Neural progenitor cell (in vitro differentiated cells): ENCODE measurements around the gene TAS2R14. TPM values are rescaled to one million over a fixed set of nuclear protein-coding genes. Genes with fewer than 3 reads are reported as not detected.

Experiments
- DNase-seq: peaks from one replicate; pipeline ENCODE4 v3.0.0-alpha.2; 2016; ENCODE audit warnings: low spot score
- H2AFZ ChIP-seq: fragments of 200-600 bp; sonication (generic); replicated peaks from 2 replicates; pipeline ENCODE4 v1.6.1; 2016; ENCODE audit warnings: antibody characterized with exemption
- H3F3A ChIP-seq: fragments of 200-600 bp; sonication (generic); 2 replicates; pipeline ENCODE4 v1.6.1; 2016; ENCODE audit warnings: antibody characterized with exemption, low read depth
- H3K27ac ChIP-seq: fragments of 200-600 bp; sonication (generic); 2 replicates; pipeline ENCODE4 v1.5.1; 2016; ENCODE audit warnings: mild to moderate bottlenecking
- H3K27me3 ChIP-seq: fragments of 200-600 bp; sonication (generic); 2 replicates; pipeline ENCODE4 v1.6.1; 2016; ENCODE audit warnings: mild to moderate bottlenecking, moderate library complexity
- H3K36me3 ChIP-seq: fragments of 200-600 bp; sonication (generic); 2 replicates; pipeline ENCODE4 v1.5.1; 2016
- H3K4me1 ChIP-seq: fragments of 200-600 bp; sonication (generic); 2 replicates; pipeline ENCODE4 v1.6.1; 2016; ENCODE audit warnings: mixed run types
- H3K4me2 ChIP-seq: fragments of 200-600 bp; sonication (generic); 2 replicates; pipeline ENCODE4 v1.6.1; 2016
- H3K4me3 ChIP-seq: fragments of 200-600 bp; sonication (generic); 2 replicates; pipeline ENCODE4 v1.5.1; 2016
- H3K79me2 ChIP-seq: fragments of 200-600 bp; sonication (generic); 2 replicates; pipeline ENCODE4 v1.6.1; 2016; ENCODE audit warnings: low read depth
- H3K9ac ChIP-seq: fragments of 200-600 bp; sonication (generic); 2 replicates; pipeline ENCODE4 v1.6.1; 2016
- H3K9me3 ChIP-seq: fragments of 200-600 bp; sonication (generic); 2 replicates; pipeline ENCODE4 v1.5.1; 2016; ENCODE audit warnings: low read depth
- H4K20me1 ChIP-seq: fragments of 200-600 bp; sonication (generic); 2 replicates; pipeline ENCODE4 v1.6.1; 2016; ENCODE audit warnings: low read depth
- H3K27ac Mint-ChIP-seq: 3 replicates; pipeline ENCODE4 v1.8.0; 2021; ENCODE audit warnings: mixed read lengths
- H3K27me3 Mint-ChIP-seq: 2 replicates; pipeline ENCODE4 v1.8.0; 2022; ENCODE audit warnings: low read depth, mild to moderate bottlenecking, inconsistent platforms, moderate library complexity, mixed read lengths; ENCODE audit not compliant: insufficient read depth
- H3K36me3 Mint-ChIP-seq: 3 replicates; pipeline ENCODE4 v1.8.0; 2021; ENCODE audit warnings: mixed read lengths
- H3K4me1 Mint-ChIP-seq: 3 replicates; pipeline ENCODE4 v1.8.0; 2021; ENCODE audit warnings: mixed read lengths
- H3K4me3 Mint-ChIP-seq: 3 replicates; pipeline ENCODE4 v1.8.0; 2021; ENCODE audit warnings: mild to moderate bottlenecking, moderate library complexity, mixed read lengths
- H3K9me3 Mint-ChIP-seq: 3 replicates; pipeline ENCODE4 v1.8.0; 2020; ENCODE audit warnings: mixed read lengths
- EZH2 ChIP-seq: fragments of 200-600 bp; sonication (generic); IDR thresholded peaks from 2 replicates; pipeline ENCODE4 v1.6.1; 2017; ENCODE audit warnings: antibody characterized with exemption, mild to moderate bottlenecking, moderate library complexity
- EZH2phosphoT487 ChIP-seq: fragments of 200-600 bp; sonication (generic); IDR thresholded peaks from 2 replicates; pipeline ENCODE4 v1.6.1; 2017; ENCODE audit warnings: antibody characterized with exemption
- total RNA-seq: library from RNA; depleted of rRNA; stranded (reverse); fragments of >200 nt; gene quantifications from 2 replicates; pipeline ENCODE4 v1.2.3, GENCODE V29; 2015; ENCODE audit warnings: low replicate concordance
- TF ChIP-seq, protein P1 (sequence below): fragments of 200-600 bp; sonication (generic); IDR thresholded peaks from 2 replicates; pipeline ENCODE4 v1.5.1; 2017; ENCODE audit warnings: antibody characterized with exemption, mild to moderate bottlenecking

Gene TAS2R14
- total RNA-seq, 1 donor from 2014 or later: 7.0 TPM

DNA sequence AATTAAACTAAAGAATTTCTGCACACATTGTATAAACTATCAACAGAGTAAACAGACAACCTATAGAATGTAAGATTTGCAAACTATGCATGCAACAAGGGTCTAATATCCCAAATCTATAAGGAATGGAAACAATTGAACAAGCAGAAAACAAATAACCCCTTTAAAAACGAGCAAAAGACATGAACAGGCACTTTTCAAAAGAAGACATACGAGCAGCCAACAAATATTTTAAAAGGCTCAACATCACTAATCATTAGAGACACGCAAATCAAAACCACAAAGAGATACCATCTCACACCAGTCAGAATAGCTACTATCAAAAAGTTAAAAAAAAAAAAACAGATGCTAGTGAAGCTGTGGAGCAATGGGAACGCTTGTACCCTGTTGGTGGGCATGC, 34.4 kb downstream of the TAS2R14 start:
- Histone ChIP-seq H3K4me1 (no peaks in the 10 kb centered on the region), H3K9me3 (peaks cover 4% of the 10 kb centered on the region), H2AFZ (no peak overlapping the region), H3K9ac (no peak overlapping the region), H3K27me3 (no peaks in the 10 kb centered on the region), H3K4me3 (no peak overlapping the region), H3K36me3 (peaks cover 14% of the 10 kb centered on the region), H3F3A (no peaks in the 10 kb centered on the region), H3K79me2 (peaks cover 6% of the 10 kb centered on the region), H4K20me1 (no peaks in the 10 kb centered on the region), H3K4me2 (no peak overlapping the region), H3K27ac (no peak overlapping the region)
- Mint-ChIP-seq H3K27me3 (peaks cover 8% of the 10 kb centered on the region), H3K4me1 (no peaks in the 10 kb centered on the region), H3K9me3 (peaks cover 40% of the 10 kb centered on the region), H3K4me3 (no peak overlapping the region), H3K27ac (no peak overlapping the region), H3K36me3 (peaks cover 24% of the 10 kb centered on the region)
- no peak for DNase-seq
- no peak for TF ChIP-seq EZH2phosphoT487
- TF ChIP-seq EZH2: no peak
- TF ChIP-seq, protein P1, sequence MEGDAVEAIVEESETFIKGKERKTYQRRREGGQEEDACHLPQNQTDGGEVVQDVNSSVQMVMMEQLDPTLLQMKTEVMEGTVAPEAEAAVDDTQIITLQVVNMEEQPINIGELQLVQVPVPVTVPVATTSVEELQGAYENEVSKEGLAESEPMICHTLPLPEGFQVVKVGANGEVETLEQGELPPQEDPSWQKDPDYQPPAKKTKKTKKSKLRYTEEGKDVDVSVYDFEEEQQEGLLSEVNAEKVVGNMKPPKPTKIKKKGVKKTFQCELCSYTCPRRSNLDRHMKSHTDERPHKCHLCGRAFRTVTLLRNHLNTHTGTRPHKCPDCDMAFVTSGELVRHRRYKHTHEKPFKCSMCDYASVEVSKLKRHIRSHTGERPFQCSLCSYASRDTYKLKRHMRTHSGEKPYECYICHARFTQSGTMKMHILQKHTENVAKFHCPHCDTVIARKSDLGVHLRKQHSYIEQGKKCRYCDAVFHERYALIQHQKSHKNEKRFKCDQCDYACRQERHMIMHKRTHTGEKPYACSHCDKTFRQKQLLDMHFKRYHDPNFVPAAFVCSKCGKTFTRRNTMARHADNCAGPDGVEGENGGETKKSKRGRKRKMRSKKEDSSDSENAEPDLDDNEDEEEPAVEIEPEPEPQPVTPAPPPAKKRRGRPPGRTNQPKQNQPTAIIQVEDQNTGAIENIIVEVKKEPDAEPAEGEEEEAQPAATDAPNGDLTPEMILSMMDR: no peak

DNA sequence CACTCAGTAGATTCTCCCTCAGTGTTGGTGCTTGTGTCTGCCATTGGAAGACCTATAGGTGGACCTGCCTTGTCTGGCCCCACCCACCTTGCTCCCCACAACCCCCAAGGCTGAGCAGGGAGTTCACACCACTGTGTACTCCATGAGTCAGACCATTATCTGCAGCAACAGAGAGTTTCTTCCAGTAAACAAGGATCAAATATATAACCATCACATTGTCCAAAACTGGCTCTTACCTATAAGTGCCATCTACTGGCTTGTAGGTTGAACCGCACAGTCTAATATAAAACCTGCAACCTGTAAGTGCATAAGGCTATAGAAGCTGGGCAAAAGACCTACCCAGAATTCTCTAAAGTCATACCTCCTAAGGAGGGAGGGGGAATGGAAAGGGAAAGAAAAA, 37.6 kb downstream of the TAS2R14 start:
- H3K36me3 ChIP-seq: peaks cover 14% of the 10 kb centered on the region
- no peak overlapping the region for H2AFZ ChIP-seq
- no peaks in the 10 kb centered on the region for H3K27me3 ChIP-seq
- Mint-ChIP-seq H3K4me3 (no peak overlapping the region), H3K4me1 (no peaks in the 10 kb centered on the region), H3K27ac (no peak overlapping the region), H3K36me3 (peaks cover 31% of the 10 kb centered on the region), H3K27me3 (peaks cover 8% of the 10 kb centered on the region), H3K9me3 (peaks cover 46% of the 10 kb centered on the region)
- TF ChIP-seq EZH2: no peak
- TF ChIP-seq EZH2phosphoT487: no peak
- TF ChIP-seq, protein P1: no peak
- H3K4me3 ChIP-seq: no peak overlapping the region
- no peaks in the 10 kb centered on the region for H3K4me1 ChIP-seq
- no peaks in the 10 kb centered on the region for H3F3A ChIP-seq
- no peak overlapping the region for H3K9ac ChIP-seq
- H3K9me3 ChIP-seq: peaks cover 4% of the 10 kb centered on the region
- no peaks in the 10 kb centered on the region for H4K20me1 ChIP-seq
- no peak overlapping the region for H3K27ac ChIP-seq
- peaks cover 6% of the 10 kb centered on the region for H3K79me2 ChIP-seq
- no peak overlapping the region for H3K4me2 ChIP-seq
- no peak for DNase-seq

DNA sequence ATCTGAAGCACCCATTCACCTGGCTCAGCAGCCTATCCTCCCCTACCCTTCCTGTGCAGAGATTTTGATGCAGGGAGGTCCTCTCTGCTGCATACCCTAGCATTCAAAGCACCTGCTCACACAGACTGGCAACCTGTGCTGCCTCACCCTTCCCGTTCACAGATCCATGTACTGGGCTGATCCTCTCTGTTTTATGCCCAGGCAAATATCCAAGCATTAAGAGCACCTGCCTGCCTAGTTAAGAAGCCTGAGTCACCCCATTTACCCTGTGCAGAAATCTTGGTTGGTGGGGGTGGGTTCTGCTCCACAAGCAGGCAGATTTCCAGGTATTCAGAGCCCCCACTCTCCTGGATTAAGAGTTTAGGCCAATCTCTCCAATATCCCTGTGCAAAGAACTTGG, 38.1 kb downstream of the TAS2R14 start:
- Histone ChIP-seq H3K9ac (no peak overlapping the region), H4K20me1 (no peaks in the 10 kb centered on the region), H3K27ac (no peak overlapping the region), H3K9me3 (peaks cover 4% of the 10 kb centered on the region), H3K79me2 (peaks cover 6% of the 10 kb centered on the region), H3K36me3 (peaks cover 14% of the 10 kb centered on the region), H3K4me3 (no peak overlapping the region), H3K27me3 (no peaks in the 10 kb centered on the region), H2AFZ (no peak overlapping the region), H3K4me1 (no peaks in the 10 kb centered on the region), H3F3A (no peaks in the 10 kb centered on the region), H3K4me2 (no peak overlapping the region)
- no peak for DNase-seq
- Mint-ChIP-seq H3K4me3 (no peak overlapping the region), H3K27me3 (peaks cover 8% of the 10 kb centered on the region), H3K4me1 (no peaks in the 10 kb centered on the region), H3K9me3 (peaks cover 46% of the 10 kb centered on the region), H3K36me3 (peaks cover 31% of the 10 kb centered on the region), H3K27ac (no peak overlapping the region)
- TF ChIP-seq, protein P1: no peak
- no peak for TF ChIP-seq EZH2
- no peak for TF ChIP-seq EZH2phosphoT487
